Activated naive CD4-positive, alpha-beta T cell treated with anti-CD3 and anti-CD28 coated beads, Interleukin-2, amount 10 ng/mL, durations not matched to agents 7 days and 5 days (primary cell): ENCODE results near the gene ZNF407.

Experiments
- CTCF ChIA-PET: fragments of 350-600 bp; sonication (Branson Sonifier 250); formaldehyde crosslinking; loops from one replicate; lab custom pipeline; 2021; ENCODE audit warnings: antibody characterized with exemption; lab: Charles Lee
- DNase-seq: peaks from one replicate; pipeline ENCODE4 v3.0.0-alpha.2; 2020
- H3K27ac Mint-ChIP-seq: one replicate; pipeline ENCODE4 v1.8.0; 2021; ENCODE audit warnings: mild to moderate bottlenecking, moderate library complexity, mixed read lengths
- H3K27me3 Mint-ChIP-seq: one replicate; pipeline ENCODE4 v1.8.0; 2021; ENCODE audit warnings: mild to moderate bottlenecking, mixed read lengths
- H3K36me3 Mint-ChIP-seq: one replicate; pipeline ENCODE4 v1.8.0; 2021; ENCODE audit warnings: mixed read lengths
- H3K4me1 Mint-ChIP-seq: one replicate; pipeline ENCODE4 v1.8.0; 2021; ENCODE audit warnings: mixed read lengths
- H3K4me3 Mint-ChIP-seq: one replicate; pipeline ENCODE4 v1.8.0; 2021; ENCODE audit warnings: mild to moderate bottlenecking, moderate library complexity, mixed read lengths
- H3K9me3 Mint-ChIP-seq: one replicate; pipeline ENCODE4 v1.8.0; 2021; ENCODE audit warnings: mixed read lengths

The ZNF407 gene

DNA sequence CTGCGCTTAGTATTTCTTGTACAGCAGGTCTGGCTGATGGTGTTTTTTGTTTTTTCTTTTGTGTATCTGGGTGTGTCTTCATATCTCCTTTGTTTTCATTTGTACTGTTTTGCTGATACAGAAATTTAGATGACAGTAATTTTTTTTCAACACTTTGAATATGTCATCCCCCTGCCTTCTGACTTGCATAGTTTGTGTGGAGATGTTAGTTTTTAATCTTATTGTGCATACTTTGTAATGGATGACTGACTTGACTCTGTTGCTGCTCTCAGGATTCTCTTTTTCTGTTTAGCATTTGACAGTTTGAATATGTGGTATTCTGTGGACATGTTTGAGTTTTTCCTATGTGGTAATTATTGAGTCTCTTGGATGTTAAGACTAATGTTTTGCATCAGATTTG, 161.3 kb downstream of the ZNF407 start:
- H3K27ac Mint-ChIP-seq, result no peak overlapping the region
- no peak for DNase-seq
- no peaks in the 10 kb centered on the region for H3K27me3 Mint-ChIP-seq
- H3K9me3 Mint-ChIP-seq, result peaks cover 10% of the 10 kb centered on the region
- no peak overlapping the region for H3K4me3 Mint-ChIP-seq
- H3K36me3 Mint-ChIP-seq, result peaks cover 7% of the 10 kb centered on the region
- no peaks in the 10 kb centered on the region for H3K4me1 Mint-ChIP-seq
- CTCF ChIA-PET, result no interaction called here

DNA sequence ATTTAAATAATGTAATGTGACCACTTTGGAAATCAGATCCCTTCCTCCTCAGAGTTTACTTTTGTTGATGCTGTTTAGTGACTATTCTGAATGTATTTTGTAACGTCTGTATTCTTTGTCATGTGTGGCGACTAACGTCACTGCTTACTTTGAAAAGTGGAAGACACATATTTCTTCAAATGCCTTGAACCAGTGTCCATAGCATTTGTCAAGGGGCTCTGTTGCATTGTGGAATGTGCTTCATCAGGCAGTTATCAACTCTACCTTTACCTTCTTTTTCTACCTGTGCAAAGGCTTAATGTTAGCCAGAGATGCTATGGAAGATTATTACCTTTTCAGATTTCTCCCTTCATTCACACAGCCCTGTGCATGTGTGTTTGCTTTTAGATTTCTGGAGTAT, 162.4 kb downstream of the ZNF407 start:
- no peak for DNase-seq
- H3K4me1 Mint-ChIP-seq, result no peaks in the 10 kb centered on the region
- no peaks in the 10 kb centered on the region for H3K27me3 Mint-ChIP-seq
- CTCF ChIA-PET, result no interaction called here
- H3K27ac Mint-ChIP-seq, result no peak overlapping the region
- no peak overlapping the region for H3K4me3 Mint-ChIP-seq
- peaks cover 7% of the 10 kb centered on the region for H3K36me3 Mint-ChIP-seq
- peaks cover 10% of the 10 kb centered on the region for H3K9me3 Mint-ChIP-seq

DNA sequence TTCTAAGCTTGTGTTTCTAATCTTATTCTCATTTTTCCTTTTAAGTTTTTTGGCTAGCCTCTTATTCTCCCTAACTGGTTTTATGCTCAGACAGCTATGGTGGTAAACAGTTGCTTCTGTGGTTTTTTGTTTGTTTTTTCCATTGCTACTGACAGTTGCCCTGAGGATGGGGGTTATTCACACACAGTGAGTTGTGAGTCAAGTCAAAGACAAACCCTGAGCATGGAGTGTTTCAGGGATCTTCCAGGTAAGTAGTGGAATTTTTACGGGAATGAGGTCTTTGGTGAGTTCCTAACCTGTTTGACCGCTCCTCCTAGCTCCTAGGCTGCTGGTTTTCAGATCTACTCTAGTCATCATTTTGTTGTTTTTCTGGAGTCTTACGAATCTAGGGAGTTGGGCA, 162.8 kb downstream of the ZNF407 start:
- H3K4me1 Mint-ChIP-seq, result no peaks in the 10 kb centered on the region
- CTCF ChIA-PET, result no interaction called here
- no peak overlapping the region for H3K4me3 Mint-ChIP-seq
- H3K36me3 Mint-ChIP-seq, result peaks cover 7% of the 10 kb centered on the region
- H3K27me3 Mint-ChIP-seq, result no peaks in the 10 kb centered on the region
- H3K27ac Mint-ChIP-seq, result no peak overlapping the region
- no peak for DNase-seq
- H3K9me3 Mint-ChIP-seq, result peaks cover 10% of the 10 kb centered on the region

DNA sequence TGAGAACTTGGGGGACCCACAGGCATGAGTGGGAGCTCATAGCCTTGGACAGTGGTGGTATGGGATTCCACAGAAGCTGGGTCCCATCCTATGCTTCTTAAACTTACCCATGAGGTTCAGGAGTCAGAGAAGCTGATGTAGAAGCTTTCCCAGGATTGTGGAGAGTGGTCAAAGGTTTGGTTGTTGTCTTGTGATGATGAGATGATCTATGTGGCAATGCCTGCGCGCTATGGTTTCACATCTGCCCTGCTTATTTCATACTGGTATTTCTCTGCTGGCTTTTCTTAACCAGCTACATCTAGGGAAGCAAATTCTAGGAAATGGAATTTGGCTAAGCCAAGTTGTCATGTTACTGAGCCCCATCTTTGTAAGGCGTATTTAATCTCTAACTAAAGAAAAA, 168.6 kb downstream of the ZNF407 start:
- no peak overlapping the region for H3K27ac Mint-ChIP-seq
- H3K36me3 Mint-ChIP-seq, result no peaks in the 10 kb centered on the region
- H3K27me3 Mint-ChIP-seq, result no peaks in the 10 kb centered on the region
- no peak for DNase-seq
- no peaks in the 10 kb centered on the region for H3K4me1 Mint-ChIP-seq
- H3K4me3 Mint-ChIP-seq, result no peak overlapping the region
- no peaks in the 10 kb centered on the region for H3K9me3 Mint-ChIP-seq
- CTCF ChIA-PET, result no interaction called here

DNA sequence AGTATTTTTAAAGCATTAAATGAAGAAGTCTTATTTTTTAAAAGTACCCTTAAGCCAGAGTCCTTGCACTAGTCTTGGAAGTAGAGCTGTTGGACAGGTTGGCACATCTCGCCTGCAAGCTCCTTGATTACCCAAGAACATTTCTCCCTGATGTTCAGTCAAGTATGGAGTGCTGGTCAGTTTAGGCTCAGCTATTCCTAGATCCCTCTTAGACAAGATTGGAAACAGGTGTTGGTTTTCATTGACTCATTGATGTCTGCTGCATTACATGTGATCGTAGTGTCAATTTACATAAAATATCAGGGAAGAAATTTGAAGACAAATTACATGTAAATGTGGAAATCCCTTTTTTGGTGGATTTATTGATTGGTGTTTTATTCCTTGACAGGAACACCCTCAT, 170.4 kb downstream of the ZNF407 start:
- H3K36me3 Mint-ChIP-seq, result no peaks in the 10 kb centered on the region
- no peaks in the 10 kb centered on the region for H3K9me3 Mint-ChIP-seq
- H3K4me1 Mint-ChIP-seq, result no peaks in the 10 kb centered on the region
- CTCF ChIA-PET, result no interaction called here
- DNase-seq, result no peak
- H3K27ac Mint-ChIP-seq, result no peak overlapping the region
- H3K27me3 Mint-ChIP-seq, result no peaks in the 10 kb centered on the region
- no peak overlapping the region for H3K4me3 Mint-ChIP-seq

DNA sequence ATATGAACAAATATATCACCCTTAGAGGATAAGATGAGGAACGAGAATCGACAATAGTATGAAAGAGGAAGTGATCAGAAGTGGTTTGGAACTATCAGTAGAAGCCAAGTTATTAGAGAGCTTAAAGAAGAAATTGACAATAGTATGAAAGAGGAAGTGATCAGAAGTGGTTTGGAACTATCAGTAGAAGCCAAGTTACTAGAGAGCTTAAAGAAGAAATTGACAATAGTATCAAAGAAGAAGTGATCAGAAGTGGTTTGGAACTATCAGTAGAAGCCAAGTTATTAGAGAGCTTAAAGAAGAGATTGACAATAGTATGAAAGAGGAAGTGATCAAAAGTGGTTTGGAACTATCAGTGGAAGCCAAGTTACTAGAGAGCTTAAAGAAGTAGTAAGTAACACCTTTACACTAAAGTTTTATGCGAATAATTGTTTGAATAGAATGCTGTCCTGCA, 175.5 kb downstream of the ZNF407 start:
- no peak overlapping the region for H3K4me3 Mint-ChIP-seq
- no peaks in the 10 kb centered on the region for H3K36me3 Mint-ChIP-seq
- H3K4me1 Mint-ChIP-seq, result no peaks in the 10 kb centered on the region
- H3K27ac Mint-ChIP-seq, result no peak overlapping the region
- H3K27me3 Mint-ChIP-seq, result no peaks in the 10 kb centered on the region
- CTCF ChIA-PET, result no interaction called here
- no peak for DNase-seq
- no peaks in the 10 kb centered on the region for H3K9me3 Mint-ChIP-seq

DNA sequence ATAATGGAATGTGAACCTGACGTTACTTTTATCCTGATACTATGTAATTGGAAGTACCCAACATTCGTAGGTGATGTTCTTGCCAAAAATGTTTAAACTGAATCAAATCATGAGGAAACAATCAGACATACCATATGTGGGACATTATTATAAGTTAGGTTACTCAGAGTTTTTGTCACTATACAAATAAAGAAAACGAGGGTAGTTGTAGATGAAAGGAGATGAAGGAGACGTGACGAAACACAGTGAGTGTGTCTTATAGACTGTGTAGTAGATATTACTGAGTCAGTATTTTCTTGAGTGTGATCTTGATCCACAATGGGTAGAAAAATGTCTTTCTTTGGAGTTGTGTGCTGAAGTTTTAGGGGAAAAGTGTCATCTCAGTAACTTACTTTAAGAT, 176.8 kb downstream of the ZNF407 start:
- no peaks in the 10 kb centered on the region for H3K9me3 Mint-ChIP-seq
- H3K4me3 Mint-ChIP-seq, result no peak overlapping the region
- H3K4me1 Mint-ChIP-seq, result no peaks in the 10 kb centered on the region
- DNase-seq, result no peak
- CTCF ChIA-PET, result no interaction called here
- no peaks in the 10 kb centered on the region for H3K27me3 Mint-ChIP-seq
- no peaks in the 10 kb centered on the region for H3K36me3 Mint-ChIP-seq
- H3K27ac Mint-ChIP-seq, result no peak overlapping the region

DNA sequence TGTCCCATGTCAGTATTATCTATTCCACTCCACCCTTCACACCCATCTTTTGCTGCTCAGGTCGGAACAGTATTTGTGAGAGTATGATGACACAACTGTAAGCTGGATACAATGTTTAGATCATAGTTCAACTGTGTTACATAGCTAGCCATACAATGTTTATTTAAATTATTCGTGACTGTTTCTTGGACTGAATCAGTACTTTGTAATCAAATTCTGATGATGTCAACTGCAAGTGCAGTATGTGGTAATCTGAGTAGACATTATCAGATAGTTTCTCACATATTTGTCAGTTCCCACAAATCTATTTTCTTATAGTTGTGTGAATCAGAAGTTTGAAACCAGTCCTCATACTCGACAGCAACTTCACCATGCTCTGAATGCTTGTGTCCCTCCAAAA, 177.6 kb downstream of the ZNF407 start:
- no peaks in the 10 kb centered on the region for H3K4me1 Mint-ChIP-seq

DNA sequence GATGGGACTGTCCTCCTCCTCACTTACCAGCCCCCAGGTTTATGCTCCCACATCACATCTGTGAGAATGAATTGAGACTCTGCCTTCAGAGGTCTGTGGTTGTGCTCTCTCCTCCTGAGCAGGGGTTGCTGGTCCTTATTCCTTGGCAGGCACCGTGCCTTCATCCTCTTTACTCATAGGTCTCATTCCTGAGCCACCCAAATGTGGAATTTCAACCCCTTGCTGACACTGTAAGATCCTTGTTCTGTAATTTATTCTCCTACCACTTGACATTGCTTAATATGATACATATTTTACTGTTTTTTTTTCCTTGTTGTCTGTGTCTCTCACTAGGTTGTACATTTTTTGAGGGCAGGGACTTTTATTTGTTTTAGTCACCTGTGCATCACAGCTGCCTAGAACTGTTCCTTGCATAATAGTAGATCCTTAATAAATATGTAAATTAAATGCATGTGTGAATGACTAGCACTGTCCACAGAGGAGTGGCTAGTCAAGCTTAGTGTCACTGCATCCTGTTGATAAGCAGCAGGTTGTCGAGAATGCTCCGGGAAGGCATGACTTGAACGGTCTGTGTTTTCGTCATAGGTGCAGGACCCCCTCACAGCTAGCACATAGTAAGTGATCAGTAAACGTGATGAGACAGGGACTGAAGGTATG, 180.6 kb downstream of the ZNF407 start:
- Mint-ChIP-seq H3K27me3 (no peaks in the 10 kb centered on the region), H3K4me3 (no peak overlapping the region), H3K9me3 (no peaks in the 10 kb centered on the region), H3K36me3 (peaks cover 2% of the 10 kb centered on the region), H3K4me1 (no peaks in the 10 kb centered on the region), H3K27ac (no peak overlapping the region)
- CTCF ChIA-PET, result no interaction called here
- no peak for DNase-seq

More for the DNA sequence above, 177.6 kb downstream of the ZNF407 start:
- CTCF ChIA-PET, result no interaction called here
- H3K27ac Mint-ChIP-seq, result no peak overlapping the region
- H3K36me3 Mint-ChIP-seq, result no peaks in the 10 kb centered on the region
- H3K27me3 Mint-ChIP-seq, result no peaks in the 10 kb centered on the region
- H3K9me3 Mint-ChIP-seq, result no peaks in the 10 kb centered on the region
- no peak overlapping the region for H3K4me3 Mint-ChIP-seq
- no peak for DNase-seq

DNA sequence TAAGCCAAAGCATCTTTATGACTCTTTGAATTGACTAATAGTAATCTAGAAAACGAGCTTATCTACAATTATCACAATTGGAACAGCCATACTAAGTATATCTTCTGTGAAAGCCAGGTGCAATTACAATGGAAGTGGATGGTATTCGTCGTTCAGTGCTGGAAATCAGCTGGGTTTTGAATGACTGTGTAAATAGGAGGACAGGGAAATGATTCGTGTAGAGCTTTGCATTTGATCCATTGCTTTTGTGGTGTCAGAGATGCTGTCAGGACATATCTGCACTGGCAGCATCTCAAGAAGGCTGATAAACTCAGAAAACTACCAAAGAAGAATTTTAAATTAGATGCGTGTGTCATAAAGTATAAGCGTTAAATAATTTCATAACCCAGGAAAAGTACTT, 187.1 kb downstream of the ZNF407 start:
- peaks cover 6% of the 10 kb centered on the region for H3K36me3 Mint-ChIP-seq
- CTCF ChIA-PET, result no interaction called here
- no peak overlapping the region for H3K4me3 Mint-ChIP-seq
- H3K27me3 Mint-ChIP-seq, result no peaks in the 10 kb centered on the region
- no peak overlapping the region for H3K27ac Mint-ChIP-seq
- DNase-seq, result no peak
- no peaks in the 10 kb centered on the region for H3K4me1 Mint-ChIP-seq
- no peaks in the 10 kb centered on the region for H3K9me3 Mint-ChIP-seq

DNA sequence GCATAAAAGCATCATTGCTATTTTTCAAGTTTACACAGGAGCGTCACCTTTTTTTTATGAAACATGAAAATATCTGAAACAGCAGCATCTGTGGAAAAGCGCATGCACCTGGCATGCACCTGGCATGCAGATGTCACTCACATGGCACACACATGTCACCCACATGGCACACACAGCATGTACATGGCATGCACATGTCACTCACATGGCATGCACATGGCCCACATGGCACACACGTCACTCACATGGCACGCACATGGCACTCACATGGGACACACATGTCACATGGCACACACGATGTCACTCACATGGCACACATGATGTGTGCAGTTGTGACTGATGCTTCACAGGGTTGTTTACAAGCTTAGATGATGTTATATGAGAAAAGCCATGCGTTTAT, 188.0 kb downstream of the ZNF407 start:
- peaks cover 6% of the 10 kb centered on the region for H3K36me3 Mint-ChIP-seq
- H3K9me3 Mint-ChIP-seq, result no peaks in the 10 kb centered on the region
- no peaks in the 10 kb centered on the region for H3K27me3 Mint-ChIP-seq
- CTCF ChIA-PET, result no interaction called here
- no peak overlapping the region for H3K27ac Mint-ChIP-seq
- no peaks in the 10 kb centered on the region for H3K4me1 Mint-ChIP-seq
- DNase-seq, result no peak
- H3K4me3 Mint-ChIP-seq, result no peak overlapping the region

DNA sequence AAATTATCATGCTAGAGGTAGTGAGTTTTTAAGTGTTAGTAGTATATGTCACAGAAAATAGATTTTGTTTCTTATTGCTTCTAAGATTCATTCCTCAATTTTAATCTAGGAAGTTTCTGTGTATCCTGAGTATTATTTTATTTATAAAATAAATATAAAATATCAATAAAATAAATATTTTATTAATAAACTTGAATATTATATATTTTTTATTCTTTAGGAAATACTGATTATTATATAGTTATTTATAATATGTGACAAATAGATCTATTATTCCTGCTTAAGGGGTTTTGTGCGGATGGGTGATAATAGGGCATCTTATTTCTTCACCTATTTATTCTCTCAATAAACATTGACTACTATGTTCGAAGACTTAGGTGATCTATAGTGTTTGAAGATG, 191.0 kb downstream of the ZNF407 start:
- peaks cover 5% of the 10 kb centered on the region for H3K36me3 Mint-ChIP-seq
- DNase-seq, result no peak
- CTCF ChIA-PET, result no interaction called here
- no peak overlapping the region for H3K4me3 Mint-ChIP-seq
- H3K27ac Mint-ChIP-seq, result no peak overlapping the region
- no peaks in the 10 kb centered on the region for H3K9me3 Mint-ChIP-seq
- no peaks in the 10 kb centered on the region for H3K27me3 Mint-ChIP-seq
- no peaks in the 10 kb centered on the region for H3K4me1 Mint-ChIP-seq

DNA sequence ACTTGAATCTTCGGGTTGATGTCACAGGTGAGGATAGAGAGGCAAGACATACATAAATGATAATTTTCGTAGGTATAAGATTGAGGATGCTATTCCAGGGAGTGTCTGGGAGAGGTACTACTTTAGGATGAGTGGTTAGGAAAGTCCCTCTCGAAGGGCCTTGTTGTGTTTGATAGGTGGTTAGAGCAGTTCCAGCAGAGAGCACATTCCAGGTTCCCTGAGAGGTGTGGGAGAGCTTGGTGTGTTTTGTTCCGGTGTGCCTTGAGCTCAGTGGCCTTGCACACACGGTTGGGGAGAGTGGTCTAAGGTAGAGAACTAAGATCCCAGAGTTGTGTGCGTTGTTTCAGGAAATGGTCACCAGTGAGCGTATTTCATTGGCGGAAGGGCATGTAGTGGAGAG, 191.4 kb downstream of the ZNF407 start:
- no peak for DNase-seq
- peaks cover 5% of the 10 kb centered on the region for H3K36me3 Mint-ChIP-seq
- CTCF ChIA-PET, result no interaction called here
- H3K27ac Mint-ChIP-seq, result no peak overlapping the region
- H3K4me3 Mint-ChIP-seq, result no peak overlapping the region
- no peaks in the 10 kb centered on the region for H3K4me1 Mint-ChIP-seq
- H3K9me3 Mint-ChIP-seq, result no peaks in the 10 kb centered on the region
- H3K27me3 Mint-ChIP-seq, result no peaks in the 10 kb centered on the region

DNA sequence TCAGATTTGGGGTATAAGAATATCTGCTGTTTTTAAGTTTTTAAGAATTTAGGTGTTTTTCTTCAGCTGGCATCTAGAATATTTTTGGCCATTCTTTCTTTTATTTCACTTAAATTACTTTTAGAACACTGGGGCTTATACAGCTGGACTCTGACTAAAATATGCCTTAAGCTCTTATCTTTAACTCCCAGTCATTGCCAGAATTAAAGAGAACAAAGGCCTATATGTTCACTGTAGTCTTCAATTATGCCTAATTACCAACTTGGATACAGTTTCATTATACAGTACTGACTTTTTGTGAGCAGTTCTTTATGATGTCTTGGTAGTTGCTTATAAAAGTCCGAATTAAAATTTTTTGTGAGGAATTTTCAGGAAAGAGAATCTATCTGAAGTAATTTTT, 192.8 kb downstream of the ZNF407 start:
- H3K9me3 Mint-ChIP-seq, result no peaks in the 10 kb centered on the region
- H3K27ac Mint-ChIP-seq, result no peak overlapping the region
- no peaks in the 10 kb centered on the region for H3K4me1 Mint-ChIP-seq
- H3K27me3 Mint-ChIP-seq, result no peaks in the 10 kb centered on the region
- no peak for DNase-seq
- CTCF ChIA-PET, result interaction anchor here (0.8 kb wide), 1 partner anchor 138 kb away, joined by 3 read pairs; no protein-coding TSS in a partner anchor
- H3K4me3 Mint-ChIP-seq, result no peak overlapping the region
- H3K36me3 Mint-ChIP-seq, result peaks cover 2% of the 10 kb centered on the region

DNA sequence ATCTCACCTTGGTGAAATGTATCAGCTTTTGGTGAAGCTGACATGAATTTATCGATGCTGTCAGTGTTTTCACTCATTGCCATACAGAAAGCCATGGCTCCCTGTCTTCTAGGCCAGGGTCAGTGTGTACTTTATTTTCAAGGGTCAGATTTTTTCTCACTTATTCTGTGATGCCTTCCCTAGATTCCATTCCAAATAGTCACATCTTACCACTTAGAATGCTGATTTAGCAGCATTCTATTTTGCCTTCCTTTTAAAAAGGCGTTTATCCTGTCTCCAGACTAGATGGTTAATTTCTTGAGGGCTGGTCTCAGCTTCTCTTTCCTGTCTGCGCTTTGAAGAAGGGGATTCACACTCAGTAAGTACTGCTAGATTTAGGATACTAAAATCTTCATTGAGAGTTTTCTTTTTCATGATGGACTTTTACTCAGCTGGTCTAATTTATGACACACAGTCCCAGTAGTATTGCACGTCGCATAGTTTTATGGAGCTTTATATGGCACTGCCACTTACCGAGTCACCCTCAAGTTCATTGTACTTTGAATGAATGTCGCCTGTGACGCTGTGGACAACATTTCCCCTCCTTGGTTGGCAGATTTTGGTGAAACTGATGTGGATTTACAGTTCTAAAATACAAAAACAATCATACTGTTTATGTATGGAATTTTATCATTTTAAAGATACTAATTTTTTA, 194.0 kb downstream of the ZNF407 start:
- Mint-ChIP-seq H3K27ac (no peak overlapping the region), H3K4me3 (no peak overlapping the region), H3K9me3 (no peaks in the 10 kb centered on the region), H3K4me1 (no peaks in the 10 kb centered on the region), H3K36me3 (peaks cover 2% of the 10 kb centered on the region), H3K27me3 (no peaks in the 10 kb centered on the region)
- DNase-seq, result no peak
- CTCF ChIA-PET, result no interaction called here
